Esophagus squamous epithelium (tissue), 5 donors: ENCODE measurements around the gene PDE9A. TPM values are rescaled to one million over a fixed set of nuclear protein-coding genes. Genes with fewer than 3 reads are reported as not detected.

Experiments used
- DNase-seq: peaks from one replicate; lab custom pipeline; 2025; lab: John Stamatoyannopoulos, UW
- H3K27ac ChIP-seq, 4 donors: fragments of 200-600 bp; sonication (generic); one replicate each; pipeline ENCODE4 v1.5.1; 2016 to 2019; ENCODE audit warnings: mild to moderate bottlenecking in 1 of 4
- H3K27me3 ChIP-seq, 4 donors: fragments of 200-600 bp; sonication (generic); 1 replicate in 3 of 4; 2 replicates in 1 of 4; pipeline versions ENCODE4 v1.5.1 to v1.6.0; 2017 to 2021; ENCODE audit warnings: antibody characterized with exemption in 1 of 4
- H3K36me3 ChIP-seq, 3 donors: fragments of 200-600 bp; sonication (generic); one replicate each; pipeline ENCODE4 v1.5.1; 2016 to 2019
- H3K4me1 ChIP-seq, 3 donors: fragments of 200-600 bp; sonication (generic); one replicate each; pipeline ENCODE4 v1.5.1; 2017 to 2019
- H3K4me3 ChIP-seq, 4 donors: fragments of 200-600 bp; sonication (generic); 1 replicate in 3 of 4; 2 replicates in 1 of 4; pipeline ENCODE4 v1.5.1; 2016 to 2019; ENCODE audit warnings: mild to moderate bottlenecking in 2 of 4, moderate library complexity in 1 of 4
- H3K9me3 ChIP-seq, 3 donors: fragments of 200-600 bp; sonication (generic); one replicate each; pipeline ENCODE4 v1.5.1; 2016 to 2019
- POLR2A ChIP-seq, 4 donors: fragments of 450-650 bp; IDR thresholded peaks; one replicate each; pipeline ENCODE4 v1.6.1; 2017; ENCODE audit warnings: antibody characterized with exemption in 4 of 4, mild to moderate bottlenecking in 4 of 4, moderate library complexity in 3 of 4
- WGBS, 2 donors: methylation state at CpG; one replicate each; pipeline ENCODE4 v1.1.5; 2018; 5-methylcytosine and 5-hydroxymethylcytosine counted together
- intact Hi-C: fragments of 100-400 bp; cut with DNase I; formaldehyde crosslinking; loops from one replicate; pipeline ENCODE4 v1.15.0; 2022
- total RNA-seq, 4 donors: library from RNA; depleted of rRNA; stranded (reverse); fragments of >200 nt; gene quantifications; one replicate each; pipeline ENCODE4 v1.1.0, GENCODE V29; 2016
- TF ChIP-seq, protein P1 (sequence below), 6 experiments: fragments of 450-650 bp in 4 of 6; fragments of 200-600 bp in 2 of 6; sonication (generic) in 2 of 6; IDR thresholded peaks; one replicate each; pipeline ENCODE4 v1.5.1; 2016 to 2019; ENCODE audit warnings: antibody characterized with exemption in 6 of 6, mild to moderate bottlenecking in 4 of 6, moderate library complexity in 4 of 6
- donor health status: DM: yes; HTN: yes; CAD: no.

Gene PDE9A
- total RNA-seq, 4 donors from 2014 or later: 0.61 to 2.9 (median 1.8) TPM

DNA sequence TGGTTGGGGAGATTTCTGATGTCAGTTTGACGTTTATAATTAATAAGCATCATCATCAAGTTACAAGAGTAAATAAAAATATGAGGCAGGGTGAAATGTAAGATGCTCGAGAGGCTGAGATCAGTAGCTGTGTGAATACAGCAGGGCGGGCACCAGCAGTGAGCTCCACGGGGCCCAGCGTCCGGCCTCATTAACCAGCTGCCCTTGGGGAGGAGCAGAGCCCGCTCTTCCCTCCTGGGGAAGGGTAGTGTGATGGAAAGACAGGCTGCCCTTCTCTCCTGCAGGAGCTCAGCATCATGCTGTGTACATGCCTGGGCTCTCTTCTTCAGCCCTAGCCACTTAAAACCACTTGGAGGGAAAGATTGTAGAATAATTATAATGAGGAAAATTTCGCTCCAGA is 23.4 kb downstream of the PDE9A start:
- peaks cover 0 to 16% (median 0%) of the 10 kb centered on the region in 4 donors for H3K27me3 ChIP-seq
- 82 to 86% methylated on average over 8 of the region's 8 CpGs for WGBS, 2 donors
- no peak for DNase-seq
- H3K27ac ChIP-seq: no peak overlapping the region
- H3K36me3 ChIP-seq: no peaks in the 10 kb centered on the region
- no peak overlapping the region for H3K4me3 ChIP-seq
- peaks cover 0 to 29% (median 0%) of the 10 kb centered on the region in 3 donors for H3K4me1 ChIP-seq
- intact Hi-C loops: no loop called here
- TF ChIP-seq, protein P1, sequence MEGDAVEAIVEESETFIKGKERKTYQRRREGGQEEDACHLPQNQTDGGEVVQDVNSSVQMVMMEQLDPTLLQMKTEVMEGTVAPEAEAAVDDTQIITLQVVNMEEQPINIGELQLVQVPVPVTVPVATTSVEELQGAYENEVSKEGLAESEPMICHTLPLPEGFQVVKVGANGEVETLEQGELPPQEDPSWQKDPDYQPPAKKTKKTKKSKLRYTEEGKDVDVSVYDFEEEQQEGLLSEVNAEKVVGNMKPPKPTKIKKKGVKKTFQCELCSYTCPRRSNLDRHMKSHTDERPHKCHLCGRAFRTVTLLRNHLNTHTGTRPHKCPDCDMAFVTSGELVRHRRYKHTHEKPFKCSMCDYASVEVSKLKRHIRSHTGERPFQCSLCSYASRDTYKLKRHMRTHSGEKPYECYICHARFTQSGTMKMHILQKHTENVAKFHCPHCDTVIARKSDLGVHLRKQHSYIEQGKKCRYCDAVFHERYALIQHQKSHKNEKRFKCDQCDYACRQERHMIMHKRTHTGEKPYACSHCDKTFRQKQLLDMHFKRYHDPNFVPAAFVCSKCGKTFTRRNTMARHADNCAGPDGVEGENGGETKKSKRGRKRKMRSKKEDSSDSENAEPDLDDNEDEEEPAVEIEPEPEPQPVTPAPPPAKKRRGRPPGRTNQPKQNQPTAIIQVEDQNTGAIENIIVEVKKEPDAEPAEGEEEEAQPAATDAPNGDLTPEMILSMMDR (IDR thresholded peaks at IDR 0.05): no peak
- TF ChIP-seq POLR2A (IDR thresholded peaks at IDR 0.05): no peak
- no peaks in the 10 kb centered on the region for H3K9me3 ChIP-seq

DNA sequence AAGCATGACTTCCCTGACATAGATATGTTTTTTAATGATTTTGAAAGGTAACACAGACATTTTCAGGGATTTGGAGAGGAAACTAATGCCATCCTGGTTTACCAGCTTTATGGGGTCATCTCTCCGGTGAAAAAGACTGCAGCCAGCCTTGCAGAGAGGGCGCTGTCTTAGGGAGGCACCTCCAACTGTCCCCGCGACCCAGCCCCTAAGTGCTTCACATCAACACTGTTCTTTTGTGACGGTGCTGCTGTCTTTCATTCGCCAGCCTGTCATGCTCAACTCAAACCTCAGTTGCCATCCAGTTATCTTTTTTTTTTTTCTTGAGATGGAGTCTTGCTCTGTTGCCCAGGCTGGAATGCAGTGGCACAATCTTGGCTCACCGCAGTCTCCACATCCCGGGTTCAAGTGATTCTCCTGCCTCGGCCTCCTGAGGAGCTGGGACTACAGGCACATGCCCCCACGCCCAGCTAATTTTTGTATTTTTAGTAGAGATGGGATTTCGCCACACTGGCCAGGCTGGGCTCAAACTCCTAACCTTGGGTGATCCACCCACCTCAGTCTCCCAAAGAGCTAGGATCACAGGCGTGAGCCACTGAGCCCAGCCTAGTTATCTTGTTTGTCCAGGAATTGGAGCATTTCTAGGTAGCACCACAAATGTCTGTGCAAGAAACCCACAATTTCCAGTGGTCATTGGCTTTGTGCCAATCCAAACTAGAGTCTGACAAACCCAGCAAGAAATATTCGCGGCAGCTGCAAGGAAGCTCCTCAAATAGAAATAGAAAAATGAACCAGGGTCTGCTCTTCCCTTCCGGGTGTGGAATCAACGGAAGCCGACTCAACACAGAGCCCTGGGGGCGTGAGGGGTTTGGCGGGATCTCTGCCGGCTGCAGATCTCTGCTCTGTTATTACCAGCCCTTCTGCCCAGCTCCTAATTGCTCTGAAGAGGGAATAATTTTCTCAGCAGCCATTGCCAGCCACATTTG is 24.2 kb downstream of the PDE9A start:
- no peak for TF ChIP-seq POLR2A (IDR thresholded peaks at IDR 0.05)
- TF ChIP-seq, protein P1 (IDR thresholded peaks at IDR 0.05): no peak
- peaks cover 0 to 13% (median 0%) of the 10 kb centered on the region in 4 donors for H3K27me3 ChIP-seq
- peaks cover 0 to 29% (median 0%) of the 10 kb centered on the region in 3 donors for H3K4me1 ChIP-seq
- no peaks in the 10 kb centered on the region for H3K9me3 ChIP-seq
- no peak overlapping the region for H3K27ac ChIP-seq
- no peak for DNase-seq
- no peaks in the 10 kb centered on the region for H3K36me3 ChIP-seq
- intact Hi-C loops: no loop called here
- 63 to 65% methylated on average over 14 to 18 of the region's 20 CpGs for WGBS, 2 donors
- H3K4me3 ChIP-seq: no peak overlapping the region

DNA sequence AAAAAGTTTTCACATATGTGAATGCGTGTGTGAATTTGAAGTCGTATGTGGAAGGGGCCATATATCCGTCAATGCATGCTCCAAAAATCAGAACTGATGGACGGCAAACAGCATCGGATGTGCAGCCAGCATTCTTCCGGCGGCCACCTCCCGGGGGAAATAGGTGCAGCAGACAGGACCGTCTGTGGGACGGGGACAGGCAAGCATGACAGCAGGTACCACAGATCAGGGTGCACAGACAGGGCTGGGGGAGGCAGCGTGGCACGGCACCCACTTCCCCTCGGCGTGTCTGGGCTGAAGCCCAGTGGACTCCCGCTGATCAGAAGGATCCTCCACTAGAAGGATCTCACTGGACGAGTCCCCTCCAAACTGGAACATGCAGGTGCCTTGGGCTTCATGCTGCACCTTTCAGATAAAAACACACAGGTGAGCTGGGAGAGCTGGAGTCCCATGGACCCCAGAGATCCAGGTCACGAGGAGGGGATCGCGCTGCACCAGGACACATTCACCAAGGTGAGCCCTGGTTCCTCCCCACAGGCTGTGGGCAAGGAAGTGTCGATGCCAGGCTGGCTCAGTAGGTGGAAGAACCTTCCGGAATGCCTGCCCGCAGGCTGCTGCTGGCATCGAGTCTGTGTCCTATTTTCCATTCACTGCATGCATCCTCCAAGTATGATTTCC is 25.3 kb downstream of the PDE9A start:
- DNase-seq: no peak
- H3K27ac ChIP-seq: no peak overlapping the region
- 86 to 90% methylated on average over 13 to 19 of the region's 23 CpGs for WGBS, 2 donors

DNA sequence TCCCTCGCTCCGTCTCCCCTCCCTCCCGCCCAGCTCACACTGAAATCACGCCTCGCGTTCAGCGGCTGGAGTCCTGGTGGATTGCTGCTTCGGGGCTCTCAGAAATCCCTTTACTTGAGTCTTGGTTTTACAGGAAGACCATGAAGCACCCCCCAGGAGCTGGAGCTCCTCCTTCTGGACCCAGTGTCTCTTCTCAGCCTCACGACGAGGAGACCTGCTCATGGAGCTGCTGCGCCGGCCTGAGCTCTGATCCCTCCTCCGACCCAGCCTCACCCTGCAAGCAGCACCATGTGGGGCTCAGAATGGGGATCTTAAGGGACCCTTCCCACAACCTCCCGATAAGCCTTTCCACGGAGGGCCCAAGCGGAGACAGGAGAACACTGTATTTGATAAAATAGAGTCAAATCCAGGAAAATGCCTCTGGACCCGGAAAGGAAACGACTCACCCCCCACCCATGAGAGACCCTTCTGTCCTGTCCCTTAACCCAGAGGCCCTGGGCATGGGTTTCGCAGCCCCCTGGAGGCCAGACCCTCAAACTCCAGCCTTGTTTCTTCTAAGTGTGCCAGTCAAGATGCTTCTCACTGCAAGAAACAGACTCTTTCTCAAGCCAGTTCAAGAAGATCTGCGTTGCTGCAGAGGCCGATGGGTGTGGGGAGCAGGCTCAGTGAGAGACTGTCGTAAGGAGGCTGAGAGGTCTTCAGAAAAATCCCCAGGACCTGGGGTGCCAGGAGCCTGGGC is 26.1 kb downstream of the PDE9A start:
- H3K9me3 ChIP-seq: no peaks in the 10 kb centered on the region
- peaks cover 0 to 29% (median 0%) of the 10 kb centered on the region in 3 donors for H3K4me1 ChIP-seq
- DNase-seq: no peak
- 93% methylated on average over 12 of the region's 22 CpGs; no CpG with 5 or more reads in 1 of the 2 donors for WGBS, 2 donors
- no peak overlapping the region for H3K27ac ChIP-seq
- H3K36me3 ChIP-seq: no peaks in the 10 kb centered on the region
- TF ChIP-seq, protein P1 (IDR thresholded peaks at IDR 0.05): no peak
- TF ChIP-seq POLR2A (IDR thresholded peaks at IDR 0.05): no peak
- peaks cover 0 to 13% (median 0%) of the 10 kb centered on the region in 4 donors for H3K27me3 ChIP-seq
- intact Hi-C loops: no loop called here
- no peak overlapping the region for H3K4me3 ChIP-seq

More for the DNA sequence above, 25.3 kb downstream of the PDE9A start:
- peaks cover 0 to 13% (median 0%) of the 10 kb centered on the region in 4 donors for H3K27me3 ChIP-seq
- peaks cover 0 to 31% (median 0%) of the 10 kb centered on the region in 3 donors for H3K4me1 ChIP-seq
- intact Hi-C loops: no loop called here
- H3K36me3 ChIP-seq: no peaks in the 10 kb centered on the region
- no peaks in the 10 kb centered on the region for H3K9me3 ChIP-seq
- TF ChIP-seq POLR2A (IDR thresholded peaks at IDR 0.05): no peak
- TF ChIP-seq, protein P1 (IDR thresholded peaks at IDR 0.05): no peak
- no peak overlapping the region for H3K4me3 ChIP-seq
